DMS79 (cell line): Measurements from ENCODE around the gene COPE.
A peak's percentile ranks its signal among the peaks of the same experiment; 100 is the strongest.

Source experiments
- DNase-seq: peaks from one replicate; lab custom pipeline; 2025; lab: John Stamatoyannopoulos, UW

The COPE gene

DNA sequence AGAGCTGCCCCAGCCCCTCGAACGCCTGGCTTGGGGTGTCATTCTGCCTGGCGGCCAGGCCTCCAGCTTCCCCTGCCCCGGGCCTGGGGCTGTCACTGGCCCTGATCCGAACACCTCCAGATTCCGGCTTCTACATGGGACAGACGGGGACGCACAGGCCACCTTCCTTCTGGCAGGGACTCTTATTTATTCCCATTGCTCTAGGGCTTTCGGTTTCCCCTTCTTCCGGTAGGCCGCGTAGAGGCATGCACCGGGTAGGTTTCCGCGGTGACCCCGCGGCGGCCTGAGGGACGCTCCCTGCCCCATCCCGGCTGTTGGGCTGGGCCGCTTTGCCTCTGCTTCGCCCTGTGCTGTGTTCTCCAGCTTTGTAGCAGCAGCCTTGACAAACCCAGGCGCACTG is 51.4 kb downstream of the COPE start:
- no peak for DNase-seq

- DNase-seq: no peak
Measured at GRCh38 chr19:18867199-18867598, 52.0 kb downstream of the COPE start.

DNA sequence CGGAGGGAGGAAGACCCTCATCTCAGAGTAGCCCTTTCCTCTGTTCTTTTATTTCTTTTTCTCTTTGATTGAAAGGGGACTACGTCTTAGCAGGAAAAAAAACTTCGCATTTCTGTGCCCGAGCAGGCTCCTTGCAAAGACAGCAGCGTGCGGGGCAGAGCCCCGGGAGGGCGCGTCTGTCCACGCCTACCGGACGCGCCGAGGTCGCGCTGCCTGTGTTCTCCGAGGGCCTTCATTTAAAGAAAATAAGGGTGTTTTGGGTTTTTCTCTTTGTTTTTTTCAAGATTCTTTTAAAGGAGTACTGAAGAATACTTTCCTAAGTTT is 52.4 kb downstream of the COPE start:
- DNase-seq: no peak

- DNase-seq: no peak
Measured at GRCh38 chr19:18865973-18866799, 53.0 kb downstream of the COPE start.

- DNase-seq: no peak
Measured at GRCh38 chr19:18865106-18865972, 53.8 kb downstream of the COPE start.

DNA sequence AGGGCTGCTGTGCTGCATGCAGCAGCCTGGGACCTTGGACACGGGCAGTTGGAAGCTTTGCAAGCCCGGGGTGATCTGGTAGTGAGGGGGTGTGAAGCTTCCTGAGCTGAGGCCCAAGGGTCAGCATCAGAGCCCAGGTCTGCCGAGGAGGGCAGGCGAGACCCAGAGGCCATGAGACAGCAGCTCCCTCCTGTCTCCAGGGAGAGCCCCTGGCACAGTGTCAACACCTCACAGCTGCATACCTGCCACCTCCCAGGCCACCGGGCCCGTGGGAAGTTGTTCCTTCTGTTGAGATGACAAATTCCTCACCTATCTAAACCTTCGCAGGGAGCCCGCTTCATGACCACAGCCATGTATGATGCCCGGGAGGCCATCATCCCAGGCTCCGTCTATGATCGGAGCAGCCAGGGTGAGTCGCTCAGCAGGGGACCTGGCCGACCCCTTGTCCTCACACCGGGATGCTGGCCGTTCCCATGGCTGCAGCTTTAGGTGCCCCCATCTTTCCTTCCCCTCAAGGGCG is 55.3 kb downstream of the COPE start:
- no peak for DNase-seq

DNA sequence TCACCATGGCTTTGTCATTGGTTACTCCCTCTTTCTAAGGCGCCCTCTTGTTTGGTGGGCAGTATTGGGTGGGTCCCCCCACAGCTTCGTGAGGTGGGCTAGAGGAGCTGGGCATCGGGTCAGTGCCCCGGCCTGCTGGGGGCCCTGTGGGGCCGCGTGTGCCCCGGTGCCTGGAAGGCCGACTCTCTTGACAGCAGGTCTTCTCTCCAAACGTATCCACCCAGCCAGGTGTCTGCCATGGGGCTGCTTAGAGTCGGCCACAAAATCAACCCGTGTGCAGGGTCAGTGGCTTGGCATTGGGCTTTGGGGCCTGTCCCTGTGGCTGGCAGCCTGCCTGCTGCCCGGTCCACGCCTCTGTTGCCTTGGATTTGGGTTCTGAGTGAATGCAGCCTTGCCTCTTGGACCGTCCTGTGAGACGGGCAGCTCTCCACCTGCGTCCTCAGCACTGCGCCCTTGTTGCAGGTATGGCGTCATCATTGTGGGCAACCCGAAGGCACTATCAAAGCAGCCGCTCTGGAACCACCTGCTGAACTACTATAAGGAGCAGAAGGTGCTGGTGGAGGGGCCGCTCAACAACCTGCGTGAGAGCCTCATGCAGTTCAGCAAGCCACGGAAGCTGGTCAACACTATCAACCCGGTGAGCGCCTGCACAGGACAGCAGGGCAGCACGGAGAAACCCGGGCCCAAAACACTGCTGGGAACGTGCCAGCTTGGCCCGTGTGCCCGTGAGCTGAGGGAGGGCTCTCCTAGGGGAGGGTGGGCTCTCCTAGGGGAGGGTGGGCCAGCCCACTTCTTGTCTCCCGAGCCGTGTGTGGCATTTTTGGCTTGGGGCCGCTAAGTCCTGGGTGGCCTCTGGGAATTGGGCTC is 56.0 kb downstream of the COPE start:
- no peak for DNase-seq

GRCh38 chr19:18861917-18862316 is 57.3 kb downstream of the COPE start:
- DNase-seq: no peak

GRCh38 chr19:18861235-18861634 is 58.0 kb downstream of the COPE start:
- no peak for DNase-seq

DNA sequence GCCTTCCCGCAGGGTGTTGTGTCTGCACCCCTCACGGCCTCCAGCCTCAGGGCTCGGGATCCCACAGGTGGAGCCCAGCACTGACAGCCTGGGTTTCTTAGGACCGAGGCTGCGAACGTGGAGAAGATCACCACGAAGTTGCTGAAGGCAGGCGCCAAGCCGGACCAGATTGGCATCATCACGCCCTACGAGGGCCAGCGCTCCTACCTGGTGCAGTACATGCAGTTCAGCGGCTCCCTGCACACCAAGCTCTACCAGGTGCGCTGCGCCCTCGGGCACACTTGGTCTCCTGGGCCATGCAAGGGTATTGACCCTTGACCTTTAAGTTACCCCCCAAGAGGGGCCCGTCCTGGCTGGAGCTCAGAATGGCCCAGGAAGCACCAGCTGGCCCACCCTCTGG is 58.5 kb downstream of the COPE start:
- no peak for DNase-seq

DNA sequence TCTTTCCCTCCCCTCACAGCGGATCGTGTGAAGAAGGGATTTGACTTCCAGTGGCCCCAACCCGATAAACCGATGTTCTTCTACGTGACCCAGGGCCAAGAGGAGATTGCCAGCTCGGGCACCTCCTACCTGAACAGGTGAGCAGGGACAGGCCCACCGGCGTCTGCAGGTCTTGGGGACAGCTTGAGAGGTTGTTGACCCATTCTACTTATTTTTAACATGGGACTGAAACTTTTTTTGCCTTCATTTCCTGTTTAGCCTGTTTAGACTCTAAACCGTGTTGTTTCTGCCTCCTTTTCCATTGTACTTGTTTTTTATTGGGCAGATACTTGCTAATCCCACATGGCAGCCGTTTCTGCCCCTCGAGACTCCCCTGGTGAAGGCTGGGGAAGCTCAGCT is 58.9 kb downstream of the COPE start:
- no peak for DNase-seq

DNA sequence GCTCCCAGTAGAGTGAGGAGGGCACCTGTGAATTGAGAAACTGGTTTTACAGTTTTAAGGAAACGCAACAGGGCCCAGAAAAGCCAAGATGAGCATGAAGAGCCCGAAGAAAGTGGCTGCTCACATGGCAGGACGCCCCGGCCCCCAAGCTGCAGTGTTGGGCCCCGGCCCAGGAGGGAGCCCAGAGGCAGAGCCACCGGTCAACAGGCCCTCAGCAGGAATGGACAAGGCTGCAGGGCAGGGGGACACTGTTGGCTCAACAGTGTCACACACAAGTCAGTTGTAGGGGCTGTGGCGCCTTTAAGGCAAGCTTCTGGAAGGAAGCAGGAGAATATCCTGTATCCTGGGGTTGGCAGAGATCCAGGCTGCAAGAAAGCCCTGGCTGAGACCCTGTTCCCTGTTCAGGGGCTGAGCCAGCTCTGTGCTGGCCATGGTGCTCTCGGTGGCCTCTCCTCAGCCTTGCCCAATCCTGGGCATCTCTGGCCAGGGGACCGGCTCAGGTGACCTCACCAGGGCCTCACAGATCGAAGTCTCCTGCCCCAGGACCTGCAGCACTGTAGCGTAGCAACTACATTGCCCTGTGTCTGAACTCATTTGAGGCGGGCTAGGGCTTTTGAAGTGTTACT is 59.4 kb downstream of the COPE start:
- DNase-seq: no peak

GRCh38 chr19:18858906-18859646 is 60.1 kb downstream of the COPE start:
- no peak for DNase-seq

GRCh38 chr19:18857223-18857622 is 62.0 kb downstream of the COPE start:
- no peak for DNase-seq

DNA sequence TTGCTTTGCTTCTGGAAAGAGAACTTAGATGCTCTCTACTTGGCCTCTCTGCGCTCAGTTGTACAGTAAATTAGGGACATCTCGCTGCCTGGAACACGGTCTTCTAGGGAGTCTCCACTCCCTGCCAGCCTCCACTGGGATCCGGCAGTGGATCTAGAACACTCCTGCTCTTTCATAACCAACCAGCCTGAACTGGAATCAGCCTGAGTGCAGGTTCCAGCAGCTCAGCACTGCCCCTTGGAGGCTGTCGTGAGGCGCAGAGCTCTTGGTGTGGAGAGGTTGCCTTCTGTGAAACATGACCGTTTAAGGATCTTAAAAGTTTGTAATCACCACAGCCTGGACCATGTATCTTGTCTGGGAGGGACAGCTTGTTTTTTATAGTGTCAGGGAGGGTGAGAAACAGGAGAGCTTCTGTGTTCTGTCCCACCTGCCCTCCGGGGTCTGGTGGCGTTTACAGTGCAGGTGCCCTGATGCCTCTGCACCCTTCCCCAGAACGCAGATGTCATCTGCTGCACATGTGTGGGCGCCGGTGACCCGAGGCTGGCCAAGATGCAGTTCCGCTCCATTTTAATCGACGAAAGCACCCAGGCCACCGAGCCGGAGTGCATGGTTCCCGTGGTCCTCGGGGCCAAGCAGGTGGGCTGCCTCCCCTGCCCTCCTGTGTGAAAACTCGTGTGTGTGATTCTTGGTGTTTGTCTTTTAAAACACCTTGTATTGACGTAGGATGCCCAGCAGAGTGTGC is 62.6 kb downstream of the COPE start:
- DNase-seq: peak; percentile 5

GRCh38 chr19:18855647-18856384 is 63.4 kb downstream of the COPE start:
- no peak for DNase-seq

DNA sequence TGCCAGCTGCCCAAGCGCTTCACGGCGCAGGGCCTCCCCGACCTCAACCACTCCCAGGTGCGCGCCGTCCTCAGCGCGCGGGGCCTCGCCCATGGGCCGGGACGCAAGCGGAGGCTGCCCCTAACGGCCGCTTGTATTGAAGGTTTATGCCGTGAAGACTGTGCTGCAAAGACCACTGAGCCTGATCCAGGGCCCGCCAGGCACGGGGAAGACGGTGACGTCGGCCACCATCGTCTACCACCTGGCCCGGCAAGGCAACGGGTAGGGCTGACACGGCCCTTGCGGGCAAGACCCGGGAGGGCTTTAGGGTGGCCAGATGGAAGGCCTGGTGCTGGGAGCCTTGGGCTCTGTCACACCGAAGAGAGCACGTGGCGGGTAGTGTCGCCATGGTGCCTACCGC is 64.2 kb downstream of the COPE start:
- DNase-seq: no peak

- DNase-seq: no peak
Measured at GRCh38 chr19:18853755-18854427, 65.3 kb downstream of the COPE start.

DNA sequence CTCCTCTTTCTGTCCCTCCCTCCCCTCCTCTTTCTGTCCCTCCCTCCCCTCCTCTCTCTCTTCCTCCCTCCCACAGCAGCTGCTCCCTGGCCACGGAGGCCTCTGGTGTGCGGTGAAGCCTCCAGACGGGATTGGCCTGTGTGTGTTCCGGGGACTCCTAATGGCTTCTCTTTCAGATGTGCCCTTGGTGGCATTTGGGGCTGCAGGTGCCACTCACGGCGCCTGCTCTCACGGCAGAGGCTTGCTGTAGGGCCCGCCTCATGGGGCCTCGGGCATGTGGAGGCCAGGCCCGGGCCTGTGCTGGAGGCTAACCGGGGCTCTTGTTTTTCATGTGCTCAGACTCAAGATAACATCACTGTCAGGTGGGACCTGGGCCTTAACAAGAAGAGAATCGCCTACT is 66.5 kb downstream of the COPE start:
- DNase-seq: no peak
